Neuronal stem cell (in vitro differentiated cells): ENCODE data around the gene CDH23.

Source experiments
- DNase-seq: peaks from one replicate; pipeline ENCODE4 v3.0.0-alpha.2; 2013; ENCODE audit warnings: low spot score
- H2AFZ ChIP-seq: one replicate; pipeline ENCODE4 v1.6.1; 2013; ENCODE audit warnings: mild to moderate bottlenecking, low read length, inconsistent platforms
- H2AK5ac ChIP-seq: 2 replicates; pipeline ENCODE4 v1.6.1; 2013; ENCODE audit warnings: low read depth, mild to moderate bottlenecking, inconsistent platforms, low read length, moderate library complexity, mixed read lengths
- H2BK120ac ChIP-seq: 2 replicates; pipeline ENCODE4 v1.6.1; 2013; ENCODE audit warnings: low read depth, mild to moderate bottlenecking, inconsistent platforms, low read length, moderate library complexity, mixed read lengths
- H2BK12ac ChIP-seq: one replicate; pipeline ENCODE4 v1.6.1; 2013; ENCODE audit warnings: low read length, inconsistent platforms
- H2BK15ac ChIP-seq: 2 replicates; pipeline ENCODE4 v1.6.1; 2013; ENCODE audit warnings: mild to moderate bottlenecking, low read length, inconsistent platforms, mixed read lengths
- H2BK5ac ChIP-seq: one replicate; pipeline ENCODE4 v1.6.1; 2013; ENCODE audit warnings: inconsistent platforms, mild to moderate bottlenecking, low read length, moderate library complexity
- H3K14ac ChIP-seq: one replicate; pipeline ENCODE4 v1.6.1; 2013; ENCODE audit warnings: low read length, inconsistent platforms
- H3K18ac ChIP-seq: 2 replicates; pipeline ENCODE4 v1.6.1; 2013; ENCODE audit warnings: low read length, inconsistent platforms
- H3K23ac ChIP-seq: 2 replicates; pipeline ENCODE4 v1.6.1; 2013; ENCODE audit warnings: low read depth, mild to moderate bottlenecking, mixed read lengths, low read length, inconsistent platforms; ENCODE audit not compliant: poor library complexity
- H3K27ac ChIP-seq: replicated peaks from 3 replicates; pipeline ENCODE4 v1.5.1; 2013; ENCODE audit warnings: low read length, inconsistent platforms
- H3K27me3 ChIP-seq, 3 experiments: 2 replicates each; pipeline ENCODE4 v1.6.1; 2013; ENCODE audit warnings: low read length in 3 of 3, mild to moderate bottlenecking in 2 of 3, inconsistent platforms in 1 of 3, low read depth in 1 of 3, mixed read lengths in 1 of 3, moderate library complexity in 1 of 3; ENCODE audit not compliant: control insufficient read depth in 3 of 3, insufficient read depth in 3 of 3
- H3K36me3 ChIP-seq, 2 donors: replicated peaks in 1 of 2; 2 replicates each; pipeline ENCODE4 v1.6.1; 2013; ENCODE audit warnings: low read length in 2 of 2; ENCODE audit not compliant: control insufficient read depth in 2 of 2, insufficient read depth in 2 of 2
- H3K4ac ChIP-seq: 2 replicates; pipeline ENCODE4 v1.6.1; 2013; ENCODE audit warnings: inconsistent platforms, mild to moderate bottlenecking, low read length, moderate library complexity
- H3K4me1 ChIP-seq, 2 donors: 1 replicate in 1 of 2; 2 replicates in 1 of 2; pipeline ENCODE4 v1.6.1; 2013; ENCODE audit warnings: low read length in 2 of 2, low read depth in 1 of 2; ENCODE audit not compliant: control insufficient read depth in 2 of 2, insufficient read depth in 1 of 2
- H3K4me2 ChIP-seq: one replicate; pipeline ENCODE4 v1.6.1; 2013; ENCODE audit warnings: mild to moderate bottlenecking, low read length, inconsistent platforms; ENCODE audit not compliant: insufficient read depth, poor library complexity, severe bottlenecking
- H3K4me3 ChIP-seq, 2 donors: 2 replicates each; pipeline ENCODE4 v1.5.1; 2013; ENCODE audit warnings: low read length in 2 of 2, mild to moderate bottlenecking in 2 of 2, inconsistent platforms in 1 of 2, moderate library complexity in 1 of 2
- H3K79me1 ChIP-seq: one replicate; pipeline ENCODE4 v1.6.1; 2013; ENCODE audit warnings: low read depth, mild to moderate bottlenecking, inconsistent platforms, low read length, moderate library complexity
- H3K9ac ChIP-seq: one replicate; pipeline ENCODE4 v1.6.1; 2013; ENCODE audit warnings: mild to moderate bottlenecking, low read depth, low read length, inconsistent platforms; ENCODE audit not compliant: poor library complexity
- H3K9me3 ChIP-seq, 2 donors: replicated peaks in 1 of 2; 2 replicates each; pipeline versions ENCODE3 to v1.6.1; 2013; ENCODE audit warnings: low read length in 2 of 2, mild to moderate bottlenecking in 2 of 2, inconsistent platforms in 1 of 2, low read depth in 1 of 2, mixed read lengths in 1 of 2, moderate library complexity in 1 of 2; ENCODE audit not compliant: control insufficient read depth in 2 of 2, insufficient read depth in 1 of 2
- H4K8ac ChIP-seq: one replicate; pipeline ENCODE4 v1.6.1; 2013; ENCODE audit warnings: low read depth, mild to moderate bottlenecking, inconsistent platforms, low read length, moderate library complexity
- H4K91ac ChIP-seq: one replicate; pipeline ENCODE4 v1.6.1; 2013; ENCODE audit warnings: low read length, low read depth, mild to moderate bottlenecking, inconsistent platforms; ENCODE audit not compliant: poor library complexity
- WGBS, 2 donors: extraction: QIAGEN DNeasy Blood & Tissue Kit; methylation state at CpG; one replicate each; pipeline ENCODE4 v1.1.7; 2013; ENCODE audit warnings: missing lambda C conversion rate in 2 of 2, mixed read lengths in 1 of 2; ENCODE audit not compliant: insufficient read length in 2 of 2, insufficient replicate concordance in 1 of 2; ENCODE audit errors: extremely low coverage in 2 of 2; 5-methylcytosine and 5-hydroxymethylcytosine counted together

Gene CDH23

DNA sequence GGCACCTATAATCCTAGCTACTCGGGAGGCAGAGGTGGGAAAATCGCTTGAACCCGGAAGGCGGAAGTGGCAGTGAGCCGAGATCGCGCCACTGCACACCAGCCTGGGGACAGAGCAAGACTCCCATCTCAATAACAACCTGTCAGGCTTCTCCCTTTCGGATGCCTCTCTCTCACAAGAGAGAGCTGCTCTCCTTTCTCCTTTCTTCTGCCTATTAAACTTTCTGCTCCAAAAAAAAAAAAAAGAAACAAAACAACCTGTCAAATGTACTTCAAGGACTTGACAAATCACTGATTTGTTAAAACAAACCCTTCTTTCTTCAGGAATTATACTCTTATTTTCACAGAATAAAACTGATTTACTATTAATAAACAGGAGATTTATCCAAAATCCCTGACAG lies 450.7 kb downstream of the CDH23 start:
- no CpG with 5 or more reads among the region's 8 CpGs for WGBS, 2 donors
- H4K91ac ChIP-seq = no peak overlapping the region
- no peak overlapping the region for H3K18ac ChIP-seq
- H3K27me3 ChIP-seq = no peaks in the 10 kb centered on the region
- no peak for DNase-seq
- no peaks in the 10 kb centered on the region for H3K9me3 ChIP-seq
- no peak overlapping the region for H2AK5ac ChIP-seq
- no peak overlapping the region for H3K27ac ChIP-seq
- no peak overlapping the region for H4K8ac ChIP-seq
- H3K23ac ChIP-seq = no peak overlapping the region
- H3K4me1 ChIP-seq = peaks cover 16 to 20% of the 10 kb centered on the region in 2 donors
- no peak overlapping the region for H2AFZ ChIP-seq
- H3K4ac ChIP-seq = no peak overlapping the region
- H2BK15ac ChIP-seq = no peak overlapping the region
- H3K79me1 ChIP-seq = peaks cover 9% of the 10 kb centered on the region
- H3K14ac ChIP-seq = no peak overlapping the region
- H2BK12ac ChIP-seq = no peak overlapping the region
- peaks cover 0 to 11% of the 10 kb centered on the region in 2 donors for H3K36me3 ChIP-seq
- no peak overlapping the region for H3K4me2 ChIP-seq
- H2BK5ac ChIP-seq = no peak overlapping the region
- H2BK120ac ChIP-seq = no peak overlapping the region
- H3K4me3 ChIP-seq = no peak overlapping the region
- H3K9ac ChIP-seq = no peak overlapping the region

DNA sequence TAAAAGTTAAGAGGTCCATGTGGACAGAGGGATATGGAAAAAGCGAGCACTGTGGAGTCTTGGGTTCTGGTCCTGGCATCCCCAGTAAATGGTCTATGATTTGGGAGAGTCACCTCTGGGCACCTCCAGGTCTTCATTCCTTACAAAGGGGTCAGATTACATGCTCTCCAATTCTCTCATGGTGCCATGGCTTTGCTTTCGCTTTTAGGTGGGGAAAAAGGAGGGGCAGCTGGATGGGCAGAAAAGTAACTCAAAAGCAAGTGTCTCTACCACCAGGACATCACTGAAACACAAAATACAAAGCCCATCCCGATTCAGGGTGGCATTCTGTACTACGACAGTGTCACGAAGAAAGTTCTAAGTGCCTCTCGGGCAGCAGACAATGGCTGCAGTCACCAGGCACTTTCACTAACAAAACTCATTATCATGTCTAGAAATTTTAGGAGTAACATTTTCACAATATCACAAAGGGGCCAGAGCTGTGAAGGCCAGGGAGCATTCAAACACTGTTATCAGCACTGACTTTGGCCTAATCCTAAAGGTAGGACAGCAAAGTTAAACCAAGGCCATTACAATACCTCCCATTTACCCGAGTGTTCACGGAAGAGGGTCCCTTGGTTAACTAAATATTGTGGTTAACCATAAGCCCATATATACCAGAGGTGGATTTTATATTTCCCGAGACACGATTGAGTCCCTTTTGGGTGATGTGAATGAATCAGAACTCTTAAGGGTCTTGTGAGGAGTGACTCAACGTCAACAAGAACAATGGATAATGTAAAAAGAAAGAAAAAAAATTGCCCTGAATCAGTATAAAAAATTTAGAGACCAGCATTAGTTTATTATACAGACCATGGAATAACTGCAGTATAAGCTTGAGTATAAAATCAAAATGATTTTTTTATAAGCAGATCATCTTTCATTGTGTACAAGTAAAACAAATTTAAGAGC lies 451.9 kb downstream of the CDH23 start:
- Histone ChIP-seq H3K36me3 (peaks cover 0 to 8% of the 10 kb centered on the region in 2 donors), H2BK120ac (no peak overlapping the region), H2BK5ac (no peak overlapping the region), H3K4me1 (peaks cover 11% of the 10 kb centered on the region in 2 donors), H3K4me2 (no peak overlapping the region), H2AK5ac (no peak overlapping the region), H3K79me1 (peaks cover 6% of the 10 kb centered on the region), H4K91ac (no peak overlapping the region), H3K14ac (no peak overlapping the region), H3K9ac (no peak overlapping the region), H3K9me3 (no peaks in the 10 kb centered on the region), H3K4me3 (no peak overlapping the region), H3K27me3 (no peaks in the 10 kb centered on the region), H3K18ac (no peak overlapping the region), H2AFZ (no peak overlapping the region), H2BK12ac (no peak overlapping the region), H3K4ac (no peak overlapping the region), H3K23ac (no peak overlapping the region), H4K8ac (no peak overlapping the region), H2BK15ac (no peak overlapping the region), H3K27ac (no peak overlapping the region)
- no peak for DNase-seq
- WGBS, 2 donors = no CpG with 5 or more reads among the region's 11 CpGs

DNA sequence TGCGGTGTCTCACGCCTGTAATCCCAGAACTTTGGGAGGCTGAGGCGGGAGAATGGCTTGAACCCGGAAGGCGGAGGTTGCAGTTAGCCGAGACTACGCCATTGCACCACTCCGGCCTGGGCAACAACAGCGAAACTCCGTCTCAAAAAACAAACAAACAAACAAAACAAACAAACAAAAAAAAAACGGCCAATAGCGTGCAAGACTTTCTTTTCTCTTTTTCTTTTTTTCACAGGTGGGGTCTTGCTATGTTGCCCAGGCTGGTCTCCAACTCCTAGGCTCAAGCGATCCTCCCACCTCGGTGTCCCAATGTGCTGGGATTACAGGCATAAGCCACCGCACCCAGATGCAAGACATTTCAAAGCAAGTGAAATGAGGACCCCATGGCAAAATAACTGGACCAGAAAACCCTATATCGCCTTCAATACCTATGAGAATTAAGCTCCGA lies 452.8 kb downstream of the CDH23 start:
- Histone ChIP-seq H2BK12ac (no peak overlapping the region), H3K27me3 (no peaks in the 10 kb centered on the region), H4K91ac (no peak overlapping the region), H3K4me2 (no peak overlapping the region), H3K18ac (no peak overlapping the region), H3K9ac (no peak overlapping the region), H2BK5ac (no peak overlapping the region), H3K79me1 (peaks cover 6% of the 10 kb centered on the region), H3K9me3 (no peaks in the 10 kb centered on the region), H3K4me1 (peaks cover 9 to 11% of the 10 kb centered on the region in 2 donors), H4K8ac (no peak overlapping the region), H3K36me3 (peaks cover 0 to 8% of the 10 kb centered on the region in 2 donors), H3K4me3 (peak overlapping the region; percentile 58 to 93), H2BK15ac (no peak overlapping the region), H2AFZ (no peak overlapping the region), H3K23ac (no peak overlapping the region), H3K27ac (no peak overlapping the region), H3K4ac (no peak overlapping the region), H3K14ac (no peak overlapping the region), H2BK120ac (no peak overlapping the region), H2AK5ac (no peak overlapping the region)
- no peak for DNase-seq
- WGBS, 2 donors = no CpG with 5 or more reads among the region's 17 CpGs

DNA sequence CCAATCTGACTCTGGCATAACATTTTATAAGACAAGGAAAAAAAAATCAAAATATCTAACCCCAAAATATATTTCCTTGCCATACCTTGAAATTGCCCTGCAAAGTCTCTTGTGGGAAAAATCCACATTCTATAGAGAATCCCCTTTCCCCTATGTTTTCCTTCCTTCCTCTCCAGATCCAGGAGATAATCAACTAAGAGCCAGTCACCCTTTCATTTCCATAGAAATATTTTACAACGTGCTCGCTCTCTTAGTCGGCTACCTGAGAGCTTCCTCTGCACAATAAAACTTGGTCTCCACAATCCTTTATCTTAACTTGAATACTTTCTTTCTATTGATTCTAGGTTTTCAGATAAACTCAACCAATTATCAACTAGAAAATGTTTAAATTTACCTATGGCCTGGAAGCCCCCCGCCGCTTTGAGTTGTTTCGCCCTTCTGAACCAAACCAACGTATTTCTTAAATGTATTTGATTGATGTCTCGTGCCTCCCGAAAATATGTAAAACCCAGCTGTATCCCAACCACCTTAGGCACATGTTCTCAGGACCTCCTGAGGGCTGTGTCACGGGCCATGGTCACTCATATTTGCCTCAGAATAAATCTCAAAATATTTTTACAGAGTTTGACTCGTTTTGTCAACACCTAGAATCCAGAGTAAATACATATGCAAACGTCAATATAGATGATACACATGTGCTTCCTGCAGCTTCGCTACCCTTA lies 453.5 kb downstream of the CDH23 start:
- peak overlapping the region; percentile 97 for H3K27ac ChIP-seq
- no peak overlapping the region for H3K4ac ChIP-seq

More for the DNA sequence above, 453.5 kb downstream of the CDH23 start:
- Histone ChIP-seq H2BK120ac (peak overlapping the region; percentile 81), H3K4me2 (peak overlapping the region; percentile 74), H3K79me1 (peaks cover 6% of the 10 kb centered on the region), H3K36me3 (peaks cover 0 to 6% of the 10 kb centered on the region in 2 donors), H3K4me1 (peaks cover 9 to 11% of the 10 kb centered on the region in 2 donors), H3K4me3 (peak overlapping the region; percentile 92 to 93), H3K9ac (peak overlapping the region; percentile 99), H2BK12ac (no peak overlapping the region), H2BK15ac (no peak overlapping the region), H4K91ac (no peak overlapping the region), H3K14ac (no peak overlapping the region), H3K9me3 (no peaks in the 10 kb centered on the region), H3K23ac (peak overlapping the region; percentile 100), H2BK5ac (peak overlapping the region; percentile 92), H2AFZ (peak overlapping the region; percentile 98), H3K18ac (peak overlapping the region; percentile 100), H4K8ac (no peak overlapping the region), H3K27me3 (no peaks in the 10 kb centered on the region), H2AK5ac (no peak overlapping the region)
- no peak for DNase-seq
- no CpG with 5 or more reads among the region's 13 CpGs for WGBS, 2 donors
